A549 (cell line): ENCODE results near the gene CISH. TPM values are rescaled to one million over a fixed set of nuclear protein-coding genes. Genes with fewer than 3 reads are reported as not detected.

Source experiments
- ATAC-seq, 2 experiments: fragments of 200-7000 bp in 1 of 2; fragments of >200 bp in 1 of 2; cut with Nextera tagmentation in 1 of 2; cut with Tn5 transposase in 1 of 2; 3 replicates each; pipeline versions ENCODE4 v1.8.0 to v1.9.1; 2018 to 2020; ENCODE audit warnings: mild to moderate bottlenecking in 1 of 2, moderate library complexity in 1 of 2
- CTCF ChIA-PET: fragments of 300-600 bp; sonication (Branson Sonifier 250); formaldehyde crosslinking; extraction: SDS; loops from one replicate; lab custom pipeline; 2021; ENCODE audit warnings: antibody characterized with exemption, inconsistent platforms; lab: Yijun Ruan, JAX
- POLR2A ChIA-PET: fragments of 350-600 bp; formaldehyde crosslinking; extraction: SDS; loops from one replicate; lab custom pipeline; 2021; ENCODE audit warnings: antibody characterized with exemption, inconsistent platforms; lab: Yijun Ruan, JAX
- DNase-seq, 2 experiments: peaks; one replicate each; pipeline versions ENCODE4 v3.0.0 to v3.0.0-alpha.2; 2011 to 2016; ENCODE audit warnings: low read depth in 1 of 2, low spot score in 1 of 2
- FAIRE-seq: peaks from 2 replicates; lab custom pipeline; 2011; peaks lifted over from hg19 to GRCh38; lab: Jason Lieb, UNC
- H3K27ac ChIP-seq, 2 experiments: fragments of >200 bp; sonication (Bioruptor Twin); formaldehyde crosslinking; 3 replicates each; pipeline ENCODE4 v1.5.1; 2016 to 2017
- H3K4me1 ChIP-seq: fragments of >200 bp; sonication (Bioruptor Twin); formaldehyde crosslinking; 3 replicates; pipeline ENCODE4 v1.6.1; 2016
- H3K4me2 ChIP-seq: fragments of >200 bp; sonication (Bioruptor Twin); formaldehyde crosslinking; 3 replicates; pipeline ENCODE4 v1.6.1; 2016
- H3K4me3 ChIP-seq: fragments of >200 bp; sonication (Bioruptor Twin); formaldehyde crosslinking; 3 replicates; pipeline ENCODE4 v1.5.1; 2016
- H3K9me3 ChIP-seq: fragments of >200 bp; sonication (Bioruptor Twin); formaldehyde crosslinking; 3 replicates; pipeline ENCODE4 v1.6.1; 2016
- ATOH8 ChIP-seq: fragments of 250-450 bp; sonication (Bioruptor Pico); IDR thresholded peaks from 2 replicates; pipeline ENCODE4 v1.5.0; 2020; ENCODE audit warnings: low read depth, mild to moderate bottlenecking, moderate library complexity
- CBX2 ChIP-seq: fragments of 200-600 bp; sonication (generic); IDR thresholded peaks from 2 replicates; pipeline ENCODE4 v1.6.1; 2016; ENCODE audit warnings: low read depth, mild to moderate bottlenecking, borderline replicate concordance
- CEBPB ChIP-seq, 2 experiments: fragments of >200 bp in 1 of 2; sonication (Bioruptor Twin) in 1 of 2; formaldehyde crosslinking in 1 of 2; IDR thresholded peaks; 2 replicates each; pipeline ENCODE4 v1.6.1; 2012 to 2016
- CHD2 ChIP-seq: fragments of 150-350 bp; IDR thresholded peaks from 2 replicates; pipeline ENCODE4 v1.6.1; 2014; ENCODE audit warnings: low read length; ENCODE audit not compliant: partially characterized antibody
- EHMT2 ChIP-seq: fragments of 200-600 bp; sonication (generic); IDR thresholded peaks from 2 replicates; pipeline ENCODE4 v1.6.1; 2016; ENCODE audit warnings: antibody characterized with exemption, low read depth, mild to moderate bottlenecking, moderate library complexity
- ELK1 ChIP-seq: fragments of 150-350 bp; IDR thresholded peaks from 2 replicates; pipeline ENCODE4 v1.6.1; 2014; ENCODE audit warnings: low read depth, mild to moderate bottlenecking, low read length
- EP300 ChIP-seq, 2 experiments: fragments of >200 bp; sonication (Bioruptor Twin); formaldehyde crosslinking; IDR thresholded peaks; 2 replicates in 1 of 2; 3 replicates in 1 of 2; pipeline ENCODE4 v1.6.1; 2016 to 2017
- ESRRA ChIP-seq: fragments of 150-350 bp; IDR thresholded peaks from 2 replicates; pipeline ENCODE4 v1.6.1; 2014; ENCODE audit warnings: mild to moderate bottlenecking, low read length, borderline replicate concordance
- FOSL2 ChIP-seq, 2 experiments: fragments of 450-650 bp in 1 of 2; fragments of >200 bp in 1 of 2; sonication (Bioruptor Twin) in 1 of 2; formaldehyde crosslinking; IDR thresholded peaks; 2 replicates each; pipeline versions ENCODE4 v1.5.0 to v1.6.1; 2016 to 2020; ENCODE audit warnings: mild to moderate bottlenecking in 1 of 2, moderate library complexity in 1 of 2
- FOXS1 ChIP-seq: fragments of 250-450 bp; sonication (Bioruptor Pico); IDR thresholded peaks from 2 replicates; pipeline ENCODE4 v1.5.0; 2020; ENCODE audit warnings: mild to moderate bottlenecking, moderate library complexity
- HEYL ChIP-seq: fragments of 250-450 bp; sonication (Bioruptor Pico); IDR thresholded peaks from 2 replicates; pipeline ENCODE4 v1.8.0; 2021; ENCODE audit warnings: mild to moderate bottlenecking, moderate library complexity
- HOXA7 ChIP-seq: fragments of 250-450 bp; sonication (Bioruptor Pico); IDR thresholded peaks from 2 replicates; pipeline ENCODE4 v1.5.0; 2020; ENCODE audit warnings: mild to moderate bottlenecking, moderate library complexity
- HOXB13 ChIP-seq: fragments of 250-450 bp; sonication (Bioruptor Pico); IDR thresholded peaks from 2 replicates; pipeline ENCODE4 v1.5.0; 2020; ENCODE audit warnings: low read depth, mild to moderate bottlenecking, moderate library complexity
- HOXB5 ChIP-seq: fragments of 250-450 bp; sonication (Bioruptor Pico); IDR thresholded peaks from 2 replicates; pipeline ENCODE4 v1.5.0; 2020; ENCODE audit warnings: mild to moderate bottlenecking, moderate library complexity
- MAFK ChIP-seq: fragments of 450-650 bp; IDR thresholded peaks from 2 replicates; pipeline ENCODE4 v1.6.1; 2014; ENCODE audit not compliant: partially characterized antibody
- MYC ChIP-seq: IDR thresholded peaks from 2 replicates; pipeline ENCODE4 v1.6.1; 2012; ENCODE audit warnings: mild to moderate bottlenecking, inconsistent platforms, low read length, improper control_type of control experiment, borderline replicate concordance
- NPAS2 ChIP-seq: fragments of 250-450 bp; sonication (Bioruptor Pico); IDR thresholded peaks from 2 replicates; pipeline ENCODE4 v1.8.0; 2022; ENCODE audit warnings: mild to moderate bottlenecking, moderate library complexity, borderline replicate concordance
- POLR2A ChIP-seq: IDR thresholded peaks from 2 replicates; pipeline ENCODE4 v1.6.1; 2012; ENCODE audit warnings: mild to moderate bottlenecking, low read length
- RAD21 ChIP-seq, 2 experiments: fragments of >200 bp in 1 of 2; sonication (Bioruptor Twin) in 1 of 2; formaldehyde crosslinking in 1 of 2; IDR thresholded peaks in 1 of 2; conservative IDR thresholded peaks in 1 of 2; 2 replicates in 1 of 2; 3 replicates in 1 of 2; pipeline ENCODE4 v1.6.1; 2012 to 2018; ENCODE audit warnings: inconsistent platforms in 1 of 2
- RCOR1 ChIP-seq: fragments of 150-350 bp; IDR thresholded peaks from 2 replicates; pipeline ENCODE4 v1.6.1; 2014; ENCODE audit warnings: antibody characterized with exemption, low read length, low read depth
- RFX5 ChIP-seq: fragments of 450-650 bp; IDR thresholded peaks from 2 replicates; pipeline ENCODE4 v1.7.1; 2014; ENCODE audit warnings: antibody characterized with exemption, mild to moderate bottlenecking, moderate library complexity
- SMC3 ChIP-seq: fragments of >200 bp; sonication (Bioruptor Twin); formaldehyde crosslinking; IDR thresholded peaks from 3 replicates; pipeline ENCODE4 v1.6.1; 2018; ENCODE audit warnings: inconsistent platforms
- SREBF2 ChIP-seq: fragments of 450-650 bp; IDR thresholded peaks from 2 replicates; pipeline ENCODE4 v1.6.1; 2014; ENCODE audit warnings: mild to moderate bottlenecking, moderate library complexity
- TP53 ChIP-seq: fragments of 250-450 bp; sonication (Bioruptor Pico); IDR thresholded peaks from 2 replicates; pipeline ENCODE4 v1.5.0; 2021; ENCODE audit warnings: mild to moderate bottlenecking, moderate library complexity
- ZC3H11A ChIP-seq: fragments of 450-650 bp; IDR thresholded peaks from 2 replicates; pipeline ENCODE4 v1.6.1; 2014; ENCODE audit warnings: antibody characterized with exemption, mild to moderate bottlenecking
- ZSCAN20 ChIP-seq: fragments of 250-450 bp; sonication (Bioruptor Pico); IDR thresholded peaks from 2 replicates; pipeline ENCODE4 v1.8.0; 2022; ENCODE audit warnings: mild to moderate bottlenecking, moderate library complexity
- WGBS: methylation state at CpG from one replicate; pipeline ENCODE4 v1.1.6; 2017; ENCODE audit errors: missing lambda C conversion rate; 5-methylcytosine and 5-hydroxymethylcytosine counted together
- polyA plus RNA-seq, 4 experiments: library from polyadenylated mRNA; depleted of rRNA in 3 of 4; stranded (reverse); fragments of >200 nt; fragmentation: RNase III in 1 of 4; extraction: RNeasy Plus Mini Kit Qiagen cat#74134 plus additional on column Dnase treatment in 1 of 4; gene quantifications; 2 replicates in 3 of 4; 3 replicates in 1 of 4; pipeline ENCODE4 v1.2.3, GENCODE V29; 2011 to 2017
- TF ChIP-seq, protein P1 (sequence below): fragments of >200 bp; sonication (Bioruptor Twin); formaldehyde crosslinking; IDR thresholded peaks from 2 replicates; pipeline ENCODE4 v1.6.1; 2016
- TF ChIP-seq, protein P2 (sequence below): fragments of >200 bp; sonication (Bioruptor Twin); formaldehyde crosslinking; IDR thresholded peaks from 3 replicates; pipeline ENCODE4 v1.6.1; 2016
- TF ChIP-seq, protein P3 (sequence below): IDR thresholded peaks from 2 replicates; pipeline ENCODE4 v1.6.1; 2012; ENCODE audit warnings: low read depth, borderline replicate concordance
- TF ChIP-seq, protein P4 (sequence below): fragments of 450-650 bp; IDR thresholded peaks from 2 replicates; pipeline ENCODE4 v1.6.1; 2014; ENCODE audit warnings: antibody characterized with exemption
- TF ChIP-seq, protein P5 (sequence below): IDR thresholded peaks from 2 replicates; pipeline ENCODE4 v1.6.1; 2012

CISH gene
- polyA plus RNA-seq, 2 of the 4 experiments (the other 2 are of a cell fraction) = 0.43 to 0.68 TPM

GRCh38 chr3:50571486-50571885, 40.1 kb downstream of the CISH start:
- ChIA-PET CTCF (interaction anchor here (0.7 to 22.5 kb wide), 11 partner anchors 9 to 818 kb away, joined by 3 to 375 read pairs (median 5); partner anchors contain the start of genes CISH and MAPKAPK3), POLR2A (interaction anchor here (1.0 kb wide), 1 partner anchor 40 kb away, joined by 6 read pairs; the partner anchor contains the start of gene CISH)
- Histone ChIP-seq H3K9me3 (no peaks in the 10 kb centered on the region), H3K27ac (no peak overlapping the region), H3K4me2 (no peak overlapping the region), H3K4me1 (peaks cover 20% of the 10 kb centered on the region), H3K4me3 (no peak overlapping the region)
- ATAC-seq (no peak), DNase-seq (no peak), FAIRE-seq (no peak)
- TF ChIP-seq, protein P1, sequence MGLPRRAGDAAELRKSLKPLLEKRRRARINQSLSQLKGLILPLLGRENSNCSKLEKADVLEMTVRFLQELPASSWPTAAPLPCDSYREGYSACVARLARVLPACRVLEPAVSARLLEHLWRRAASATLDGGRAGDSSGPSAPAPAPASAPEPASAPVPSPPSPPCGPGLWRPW = no peak
- TF ChIP-seq POLR2A = no peak
- TF ChIP-seq, protein P2, sequence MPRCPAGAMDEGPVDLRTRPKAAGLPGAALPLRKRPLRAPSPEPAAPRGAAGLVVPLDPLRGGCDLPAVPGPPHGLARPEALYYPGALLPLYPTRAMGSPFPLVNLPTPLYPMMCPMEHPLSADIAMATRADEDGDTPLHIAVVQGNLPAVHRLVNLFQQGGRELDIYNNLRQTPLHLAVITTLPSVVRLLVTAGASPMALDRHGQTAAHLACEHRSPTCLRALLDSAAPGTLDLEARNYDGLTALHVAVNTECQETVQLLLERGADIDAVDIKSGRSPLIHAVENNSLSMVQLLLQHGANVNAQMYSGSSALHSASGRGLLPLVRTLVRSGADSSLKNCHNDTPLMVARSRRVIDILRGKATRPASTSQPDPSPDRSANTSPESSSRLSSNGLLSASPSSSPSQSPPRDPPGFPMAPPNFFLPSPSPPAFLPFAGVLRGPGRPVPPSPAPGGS = no peak
- TF ChIP-seq HEYL (CRISPR knock-in tag) = no peak
- no peak for TF ChIP-seq NPAS2
- TF ChIP-seq SREBF2 = no peak
- TF ChIP-seq ELK1 = no peak
- TF ChIP-seq ZSCAN20 = no peak
- TF ChIP-seq CEBPB (IDR thresholded peaks at IDR 0.05) = no peak
- TF ChIP-seq, protein P3, sequence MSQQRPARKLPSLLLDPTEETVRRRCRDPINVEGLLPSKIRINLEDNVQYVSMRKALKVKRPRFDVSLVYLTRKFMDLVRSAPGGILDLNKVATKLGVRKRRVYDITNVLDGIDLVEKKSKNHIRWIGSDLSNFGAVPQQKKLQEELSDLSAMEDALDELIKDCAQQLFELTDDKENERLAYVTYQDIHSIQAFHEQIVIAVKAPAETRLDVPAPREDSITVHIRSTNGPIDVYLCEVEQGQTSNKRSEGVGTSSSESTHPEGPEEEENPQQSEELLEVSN = no peak
- no peak for TF ChIP-seq SMC3
- no peak for TF ChIP-seq ESRRA
- TF ChIP-seq CBX2 = no peak
- TF ChIP-seq HOXA7 (CRISPR knock-in tag) = no peak
- no peak for TF ChIP-seq MAFK
- no peak for TF ChIP-seq RFX5
- no peak for TF ChIP-seq TP53 (CRISPR knock-in tag)
- WGBS = 67% methylated on average over 3 of the region's 4 CpGs

- TF ChIP-seq RCOR1 (no peak), EP300 (IDR thresholded peaks at IDR 0.05) (no peak), CHD2 (no peak), EHMT2 (no peak), HOXB5 (CRISPR knock-in tag) (no peak), FOSL2 (IDR thresholded peaks at IDR 0.05) (no peak), FOSL2 (CRISPR knock-in tag; IDR thresholded peaks at IDR 0.05) (no peak), HOXB13 (CRISPR knock-in tag) (no peak), MYC (no peak), RAD21 (conservative IDR thresholded peaks at IDR 0.05 in 1 of 2, IDR thresholded peaks at IDR 0.05 in 1 of 2) (no peak), FOXS1 (no peak), ATOH8 (CRISPR knock-in tag) (no peak), ZC3H11A (no peak)
- TF ChIP-seq, protein P4, sequence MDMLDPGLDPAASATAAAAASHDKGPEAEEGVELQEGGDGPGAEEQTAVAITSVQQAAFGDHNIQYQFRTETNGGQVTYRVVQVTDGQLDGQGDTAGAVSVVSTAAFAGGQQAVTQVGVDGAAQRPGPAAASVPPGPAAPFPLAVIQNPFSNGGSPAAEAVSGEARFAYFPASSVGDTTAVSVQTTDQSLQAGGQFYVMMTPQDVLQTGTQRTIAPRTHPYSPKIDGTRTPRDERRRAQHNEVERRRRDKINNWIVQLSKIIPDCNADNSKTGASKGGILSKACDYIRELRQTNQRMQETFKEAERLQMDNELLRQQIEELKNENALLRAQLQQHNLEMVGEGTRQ = no peak
- TF ChIP-seq, protein P5, sequence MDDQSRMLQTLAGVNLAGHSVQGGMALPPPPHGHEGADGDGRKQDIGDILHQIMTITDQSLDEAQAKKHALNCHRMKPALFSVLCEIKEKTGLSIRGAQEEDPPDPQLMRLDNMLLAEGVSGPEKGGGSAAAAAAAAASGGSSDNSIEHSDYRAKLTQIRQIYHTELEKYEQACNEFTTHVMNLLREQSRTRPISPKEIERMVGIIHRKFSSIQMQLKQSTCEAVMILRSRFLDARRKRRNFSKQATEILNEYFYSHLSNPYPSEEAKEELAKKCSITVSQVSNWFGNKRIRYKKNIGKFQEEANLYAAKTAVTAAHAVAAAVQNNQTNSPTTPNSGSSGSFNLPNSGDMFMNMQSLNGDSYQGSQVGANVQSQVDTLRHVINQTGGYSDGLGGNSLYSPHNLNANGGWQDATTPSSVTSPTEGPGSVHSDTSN = no peak
- H3K9me3 ChIP-seq = no peaks in the 10 kb centered on the region
- WGBS = 81% methylated on average over 4 of the region's 5 CpGs
- no peak overlapping the region for H3K27ac ChIP-seq
- FAIRE-seq (no peak), DNase-seq (no peak), ATAC-seq (no peak)
- peak overlapping the region; percentile 98; the same call in 2 of the 3 replicates for H3K4me3 ChIP-seq
- POLR2A ChIA-PET = interaction anchor here (0.5 to 1.0 kb wide), 3 partner anchors 41 to 815 kb away, joined by 3 to 6 read pairs (median 3); partner anchors contain the start of genes CISH and MANF
- H3K4me1 ChIP-seq = peaks cover 20% of the 10 kb centered on the region
- peak overlapping the region; percentile 90 for H3K4me2 ChIP-seq
- CTCF ChIA-PET = interaction anchor here (1.0 to 22.5 kb wide), 10 partner anchors 9 to 819 kb away, joined by 3 to 375 read pairs (median 5); partner anchors contain the start of genes CISH and MAPKAPK3
These were observed 40.9 kb downstream of the CISH start for GRCh38 chr3:50570508-50571279.
